Measurements from ENCODE around the gene SERPINB4.

GRCh38 chr18:63604791-63605567 lies 39.1 kb downstream of the SERPINB4 start:
- TF ChIP-seq EZH2 (IDR thresholded peaks at IDR 0.05; ENCODE audit: insufficient read depth, low read length) (no peak), CTCF (IDR thresholded peaks at IDR 0.05; ENCODE audit: insufficient read depth, low read depth, low read length) (no peak)

Measured in astrocyte (in vitro differentiated cells and primary cell).